ENCODE measurements around the gene PCDHB14.
"Not testable (repeated sequence)": the region's sequence is repeated elsewhere in the genome, so short reads cannot be mapped to it uniquely, and the experiment has no call there.

PCDHB14 gene

GRCh38 chr5:141199359-141200235, 23.5 kb upstream of the PCDHB14 start, which contains the start of gene PCDHB11:
PCDHB11 (plus strand) TSS chr5:141199627; CDS start chr5:141199775, 148 bp downstream.
- TF ChIP-seq, protein P1, sequence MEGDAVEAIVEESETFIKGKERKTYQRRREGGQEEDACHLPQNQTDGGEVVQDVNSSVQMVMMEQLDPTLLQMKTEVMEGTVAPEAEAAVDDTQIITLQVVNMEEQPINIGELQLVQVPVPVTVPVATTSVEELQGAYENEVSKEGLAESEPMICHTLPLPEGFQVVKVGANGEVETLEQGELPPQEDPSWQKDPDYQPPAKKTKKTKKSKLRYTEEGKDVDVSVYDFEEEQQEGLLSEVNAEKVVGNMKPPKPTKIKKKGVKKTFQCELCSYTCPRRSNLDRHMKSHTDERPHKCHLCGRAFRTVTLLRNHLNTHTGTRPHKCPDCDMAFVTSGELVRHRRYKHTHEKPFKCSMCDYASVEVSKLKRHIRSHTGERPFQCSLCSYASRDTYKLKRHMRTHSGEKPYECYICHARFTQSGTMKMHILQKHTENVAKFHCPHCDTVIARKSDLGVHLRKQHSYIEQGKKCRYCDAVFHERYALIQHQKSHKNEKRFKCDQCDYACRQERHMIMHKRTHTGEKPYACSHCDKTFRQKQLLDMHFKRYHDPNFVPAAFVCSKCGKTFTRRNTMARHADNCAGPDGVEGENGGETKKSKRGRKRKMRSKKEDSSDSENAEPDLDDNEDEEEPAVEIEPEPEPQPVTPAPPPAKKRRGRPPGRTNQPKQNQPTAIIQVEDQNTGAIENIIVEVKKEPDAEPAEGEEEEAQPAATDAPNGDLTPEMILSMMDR (IDR thresholded peaks at IDR 0.05; ENCODE audit: low read depth, low read length) = peak; percentile 51
- no peak for DNase-seq
- Histone ChIP-seq H3K27me3 (no peaks in the 10 kb centered on the region), H3K36me3 (no peaks in the 10 kb centered on the region), H3K4me1 (no peaks in the 10 kb centered on the region), H3K9me3 (no peaks in the 10 kb centered on the region; the same call in 1 of the 2 replicates), H3K4me3 (ENCODE audit: low read depth, low read length) (no peak within 1 kb of the TSS)

- not testable (repeated sequence) for H3K36me3 ChIP-seq; H3K9me3 ChIP-seq; H3K4me3 ChIP-seq (ENCODE audit: low read depth, low read length); H3K4me1 ChIP-seq; H3K27me3 ChIP-seq; DNase-seq
These were observed 22.0 kb upstream of the PCDHB14 start for GRCh38 chr5:141201126-141201525.

GRCh38 chr5:141201646-141202045, 21.5 kb upstream of the PCDHB14 start:
- not testable (repeated sequence) for H3K9me3 ChIP-seq; H3K4me3 ChIP-seq (ENCODE audit: low read depth, low read length); H3K27me3 ChIP-seq; H3K36me3 ChIP-seq; DNase-seq; H3K4me1 ChIP-seq

DNA sequence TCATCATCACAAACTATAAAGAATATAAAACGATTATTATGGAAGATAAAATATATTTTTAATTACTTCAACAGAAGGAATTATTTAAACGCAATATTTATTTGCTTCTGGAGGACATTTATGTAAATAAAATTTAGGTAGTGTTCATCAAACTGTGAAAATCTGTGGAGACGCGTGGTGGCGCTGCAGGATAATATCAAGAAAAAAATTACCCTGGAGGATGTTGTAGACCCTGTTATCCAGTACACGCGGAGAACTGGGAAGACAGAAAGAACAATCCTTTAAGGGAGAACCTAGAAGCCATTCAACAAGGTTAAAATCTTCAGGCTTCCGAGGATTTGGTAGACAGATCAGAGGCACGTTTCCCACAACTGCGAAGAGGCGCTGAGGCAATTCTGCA, 14.7 kb upstream of the PCDHB14 start, which contains the start of gene PCDHB12:
Gene PCDHB12, plus strand, starts transcription at position 242 of the 400 bp plus-strand sequence. CDS start 189 bp downstream, outside the sequence.
- no peak within 1 kb of the TSS for H3K4me3 ChIP-seq (ENCODE audit: low read depth, low read length)
- no peaks in the 10 kb centered on the region for H3K27me3 ChIP-seq
- DNase-seq = no peak
- H3K4me1 ChIP-seq = no peaks in the 10 kb centered on the region
- TF ChIP-seq, protein P1 (IDR thresholded peaks at IDR 0.05; ENCODE audit: low read depth, low read length) = no peak
- H3K36me3 ChIP-seq = no peaks in the 10 kb centered on the region
- no peaks in the 10 kb centered on the region for H3K9me3 ChIP-seq

- H3K4me1 ChIP-seq; DNase-seq; H3K27me3 ChIP-seq; H3K4me3 ChIP-seq (ENCODE audit: low read depth, low read length); H3K9me3 ChIP-seq; H3K36me3 ChIP-seq: not testable (repeated sequence)
These were observed 12.9 kb upstream of the PCDHB14 start for GRCh38 chr5:141210281-141210680.

- H3K36me3 ChIP-seq; H3K9me3 ChIP-seq; DNase-seq; H3K4me1 ChIP-seq; H3K4me3 ChIP-seq (ENCODE audit: low read depth, low read length); H3K27me3 ChIP-seq: not testable (repeated sequence)
These were observed 12.3 kb upstream of the PCDHB14 start for GRCh38 chr5:141210849-141211248.

- H3K4me3 ChIP-seq (ENCODE audit: low read depth, low read length); H3K36me3 ChIP-seq; H3K27me3 ChIP-seq; H3K9me3 ChIP-seq; DNase-seq; H3K4me1 ChIP-seq: not testable (repeated sequence)
These were observed 9.3 kb upstream of the PCDHB14 start, which contains the start of gene PCDHB13 for GRCh38 chr5:141213656-141214339. PCDHB13 (plus strand) TSS chr5:141213919; CDS start chr5:141214124, 205 bp downstream.

DNA sequence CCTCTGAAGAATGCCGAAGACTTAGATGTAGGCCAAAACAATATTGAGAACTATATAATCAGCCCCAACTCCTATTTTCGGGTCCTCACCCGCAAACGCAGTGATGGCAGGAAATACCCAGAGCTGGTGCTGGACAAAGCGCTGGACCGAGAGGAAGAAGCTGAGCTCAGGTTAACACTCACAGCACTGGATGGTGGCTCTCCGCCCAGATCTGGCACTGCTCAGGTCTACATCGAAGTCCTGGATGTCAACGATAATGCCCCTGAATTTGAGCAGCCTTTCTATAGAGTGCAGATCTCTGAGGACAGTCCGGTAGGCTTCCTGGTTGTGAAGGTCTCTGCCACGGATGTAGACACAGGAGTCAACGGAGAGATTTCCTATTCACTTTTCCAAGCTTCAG, 8.6 kb upstream of the PCDHB14 start:
- H3K4me3 ChIP-seq (ENCODE audit: low read depth, low read length) = not testable (repeated sequence)

DNA sequence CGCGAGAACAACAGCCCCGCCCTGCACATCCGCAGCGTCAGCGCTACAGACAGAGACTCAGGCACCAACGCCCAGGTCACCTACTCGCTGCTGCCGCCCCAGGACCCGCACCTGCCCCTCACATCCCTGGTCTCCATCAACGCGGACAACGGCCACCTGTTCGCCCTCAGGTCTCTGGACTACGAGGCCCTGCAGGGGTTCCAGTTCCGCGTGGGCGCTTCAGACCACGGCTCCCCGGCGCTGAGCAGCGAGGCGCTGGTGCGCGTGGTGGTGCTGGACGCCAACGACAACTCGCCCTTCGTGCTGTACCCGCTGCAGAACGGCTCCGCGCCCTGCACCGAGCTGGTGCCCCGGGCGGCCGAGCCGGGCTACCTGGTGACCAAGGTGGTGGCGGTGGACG, 7.6 kb upstream of the PCDHB14 start:
- not testable (repeated sequence) for DNase-seq; H3K4me3 ChIP-seq (ENCODE audit: low read depth, low read length); H3K27me3 ChIP-seq; H3K4me1 ChIP-seq; H3K36me3 ChIP-seq; H3K9me3 ChIP-seq

More for the DNA sequence above, 8.6 kb upstream of the PCDHB14 start:
- not testable (repeated sequence) for H3K4me1 ChIP-seq, H3K9me3 ChIP-seq, DNase-seq, H3K36me3 ChIP-seq, H3K27me3 ChIP-seq

GRCh38 chr5:141216035-141216434, 7.1 kb upstream of the PCDHB14 start:
- not testable (repeated sequence) for H3K9me3 ChIP-seq; H3K4me1 ChIP-seq; DNase-seq; H3K36me3 ChIP-seq; H3K27me3 ChIP-seq; H3K4me3 ChIP-seq (ENCODE audit: low read depth, low read length)

DNA sequence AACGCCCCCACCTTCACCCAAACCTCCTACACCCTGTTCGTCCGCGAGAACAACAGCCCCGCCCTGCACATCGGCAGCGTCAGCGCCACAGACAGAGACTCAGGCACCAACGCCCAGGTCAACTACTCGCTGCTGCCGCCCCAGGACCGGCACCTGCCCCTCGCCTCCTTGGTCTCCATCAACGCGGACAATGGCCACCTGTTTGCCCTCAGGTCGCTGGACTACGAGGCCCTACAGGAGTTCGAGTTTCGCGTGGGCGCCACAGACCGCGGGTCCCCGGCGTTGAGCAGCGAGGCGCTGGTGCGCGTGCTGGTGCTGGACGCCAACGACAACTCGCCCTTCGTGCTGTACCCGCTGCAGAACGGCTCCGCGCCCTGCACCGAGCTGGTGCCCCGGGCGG, 1.7 kb downstream of the PCDHB14 start:
- not testable (repeated sequence) for H3K4me3 ChIP-seq (ENCODE audit: low read depth, low read length); H3K27me3 ChIP-seq; H3K36me3 ChIP-seq; H3K4me1 ChIP-seq; DNase-seq; H3K9me3 ChIP-seq

DNA sequence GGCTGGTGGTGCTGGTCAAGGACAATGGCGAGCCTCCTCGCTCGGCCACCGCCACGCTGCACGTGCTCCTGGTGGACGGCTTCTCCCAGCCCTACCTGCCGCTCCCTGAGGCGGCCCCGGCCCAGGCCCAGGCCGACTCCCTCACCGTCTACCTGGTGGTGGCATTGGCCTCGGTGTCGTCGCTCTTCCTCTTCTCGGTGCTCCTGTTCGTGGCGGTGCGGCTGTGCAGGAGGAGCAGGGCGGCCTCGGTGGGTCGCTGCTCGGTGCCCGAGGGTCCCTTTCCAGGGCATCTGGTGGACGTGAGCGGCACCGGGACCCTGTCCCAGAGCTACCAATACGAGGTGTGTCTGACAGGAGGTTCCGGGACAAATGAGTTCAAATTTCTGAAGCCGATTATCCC, 2.3 kb downstream of the PCDHB14 start:
- not testable (repeated sequence) for H3K4me1 ChIP-seq; H3K36me3 ChIP-seq; H3K9me3 ChIP-seq; H3K27me3 ChIP-seq; H3K4me3 ChIP-seq (ENCODE audit: low read depth, low read length); DNase-seq

Measured in BE2C (cell line).